ENCODE results near the gene SUSD6. TPM values are rescaled to one million over a fixed set of nuclear protein-coding genes. Genes with fewer than 3 reads are reported as not detected.

The SUSD6 gene
- polyA plus RNA-seq, 1 of the 3 experiments (the other 2 are of a cell fraction): 8.5 TPM

DNA sequence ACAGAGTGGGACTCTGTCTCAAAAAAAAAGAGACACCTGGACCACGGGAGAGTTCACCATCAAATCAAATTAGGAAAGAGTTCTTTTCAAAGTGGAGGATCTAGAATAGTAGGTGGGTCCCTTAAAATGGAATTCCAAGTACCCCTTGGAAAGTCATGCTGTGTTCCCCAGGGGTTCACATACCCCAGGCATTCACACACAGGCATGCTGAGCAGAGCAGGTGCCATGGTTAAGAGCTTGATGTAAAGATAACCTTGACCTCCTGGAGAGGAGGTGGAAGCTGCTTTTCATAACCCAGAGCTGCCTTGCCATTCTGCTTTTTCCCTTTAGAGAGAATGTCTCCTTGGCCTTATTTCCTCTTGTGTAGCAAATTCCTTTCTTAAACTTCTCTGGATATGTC lies 141.4 kb downstream of the SUSD6 start:
- CTCF ChIA-PET: no interaction called here
- Histone ChIP-seq H3F3A (replicated peaks; ENCODE audit: insufficient read depth) (no peaks in the 10 kb centered on the region), H3K4me3 (ENCODE audit: low read depth in 2 of 2, low read length in 1 of 2) (no peak overlapping the region), H4K20me1 (ENCODE audit: insufficient read depth) (no peaks in the 10 kb centered on the region), H3K79me2 (ENCODE audit: insufficient read depth) (no peaks in the 10 kb centered on the region), H3K9me3 (no peaks in the 10 kb centered on the region), H3K4me1 (ENCODE audit: control insufficient read depth in 1 of 2, insufficient read depth in 2 of 2, low read depth in 1 of 2, low read length in 1 of 2) (no peaks in the 10 kb centered on the region), H3K36me3 (replicated peaks in 1 of 2; ENCODE audit: control insufficient read depth in 1 of 2, insufficient read depth in 2 of 2, low read length in 1 of 2) (no peaks in the 10 kb centered on the region), H3K27me3 (ENCODE audit: insufficient read depth) (no peaks in the 10 kb centered on the region), H3K9me2 (no peaks in the 10 kb centered on the region), H2AFZ (ENCODE audit: low read depth) (no peak overlapping the region), H3K4me2 (no peak overlapping the region), H3K27ac (ENCODE audit: low read depth in 2 of 2, low read length in 1 of 2) (no peak overlapping the region), H3K9ac (no peak overlapping the region)
- DNase-seq: no peak
- TF ChIP-seq TEAD4 (IDR thresholded peaks at IDR 0.05; ENCODE audit: borderline replicate concordance, insufficient read depth) (no peak), RXRA (IDR thresholded peaks at IDR 0.05; ENCODE audit: borderline replicate concordance, low read depth) (no peak)
- TF ChIP-seq, protein P1, sequence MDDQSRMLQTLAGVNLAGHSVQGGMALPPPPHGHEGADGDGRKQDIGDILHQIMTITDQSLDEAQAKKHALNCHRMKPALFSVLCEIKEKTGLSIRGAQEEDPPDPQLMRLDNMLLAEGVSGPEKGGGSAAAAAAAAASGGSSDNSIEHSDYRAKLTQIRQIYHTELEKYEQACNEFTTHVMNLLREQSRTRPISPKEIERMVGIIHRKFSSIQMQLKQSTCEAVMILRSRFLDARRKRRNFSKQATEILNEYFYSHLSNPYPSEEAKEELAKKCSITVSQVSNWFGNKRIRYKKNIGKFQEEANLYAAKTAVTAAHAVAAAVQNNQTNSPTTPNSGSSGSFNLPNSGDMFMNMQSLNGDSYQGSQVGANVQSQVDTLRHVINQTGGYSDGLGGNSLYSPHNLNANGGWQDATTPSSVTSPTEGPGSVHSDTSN (IDR thresholded peaks at IDR 0.05): no peak
- POLR2A ChIA-PET: no interaction called here
- 0% methylated on average over 1 of the region's 1 CpG for WGBS (ENCODE audit: low lambda C conversion rate)

DNA sequence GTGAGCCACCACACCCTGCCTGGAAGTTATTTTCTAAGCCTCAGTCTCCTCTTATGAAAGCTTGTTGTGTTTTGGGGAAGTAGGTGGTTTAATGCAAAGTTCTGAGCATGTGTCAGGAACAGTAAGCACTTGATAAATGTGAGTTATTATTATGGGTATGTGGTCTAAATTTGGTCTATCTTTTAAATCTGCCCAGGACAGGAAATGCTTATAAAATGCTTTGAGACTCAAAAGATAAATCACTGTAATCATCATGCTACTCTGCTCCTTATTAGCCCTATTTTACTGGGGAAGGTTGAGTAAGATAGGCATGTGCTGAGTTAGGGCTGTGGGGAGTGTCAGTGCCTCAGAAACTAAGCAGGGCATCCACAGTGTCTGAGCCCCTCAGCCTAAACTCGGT lies 142.5 kb downstream of the SUSD6 start:
- DNase-seq: no peak
- no peaks in the 10 kb centered on the region for H3K27me3 ChIP-seq (ENCODE audit: insufficient read depth)
- H3K9me3 ChIP-seq: no peaks in the 10 kb centered on the region
- no peak overlapping the region for H3K27ac ChIP-seq (ENCODE audit: low read depth in 2 of 2, low read length in 1 of 2)
- H3K36me3 ChIP-seq (replicated peaks in 1 of 2; ENCODE audit: control insufficient read depth in 1 of 2, insufficient read depth in 2 of 2, low read length in 1 of 2): no peaks in the 10 kb centered on the region
- CTCF ChIA-PET: interaction anchor here (1.0 to 2.0 kb wide), 2 partner anchors 27 to 218 kb away, joined by 3 to 6 read pairs; no protein-coding TSS in a partner anchor
- POLR2A ChIA-PET: no interaction called here
- no peak overlapping the region for H2AFZ ChIP-seq (ENCODE audit: low read depth)
- WGBS (ENCODE audit: low lambda C conversion rate): 33% methylated on average over 1 of the region's 1 CpG
- H3K4me2 ChIP-seq: no peak overlapping the region
- H3K4me1 ChIP-seq (ENCODE audit: control insufficient read depth in 1 of 2, insufficient read depth in 2 of 2, low read depth in 1 of 2, low read length in 1 of 2): no peaks in the 10 kb centered on the region
- no peak overlapping the region for H3K4me3 ChIP-seq (ENCODE audit: low read depth in 2 of 2, low read length in 1 of 2)
- H3F3A ChIP-seq (replicated peaks; ENCODE audit: insufficient read depth): no peaks in the 10 kb centered on the region
- no peaks in the 10 kb centered on the region for H4K20me1 ChIP-seq (ENCODE audit: insufficient read depth)
- no peaks in the 10 kb centered on the region for H3K79me2 ChIP-seq (ENCODE audit: insufficient read depth)
- no peaks in the 10 kb centered on the region for H3K9me2 ChIP-seq
- TF ChIP-seq TCF12 (IDR thresholded peaks at IDR 0.05): no peak
- TF ChIP-seq, protein P2, sequence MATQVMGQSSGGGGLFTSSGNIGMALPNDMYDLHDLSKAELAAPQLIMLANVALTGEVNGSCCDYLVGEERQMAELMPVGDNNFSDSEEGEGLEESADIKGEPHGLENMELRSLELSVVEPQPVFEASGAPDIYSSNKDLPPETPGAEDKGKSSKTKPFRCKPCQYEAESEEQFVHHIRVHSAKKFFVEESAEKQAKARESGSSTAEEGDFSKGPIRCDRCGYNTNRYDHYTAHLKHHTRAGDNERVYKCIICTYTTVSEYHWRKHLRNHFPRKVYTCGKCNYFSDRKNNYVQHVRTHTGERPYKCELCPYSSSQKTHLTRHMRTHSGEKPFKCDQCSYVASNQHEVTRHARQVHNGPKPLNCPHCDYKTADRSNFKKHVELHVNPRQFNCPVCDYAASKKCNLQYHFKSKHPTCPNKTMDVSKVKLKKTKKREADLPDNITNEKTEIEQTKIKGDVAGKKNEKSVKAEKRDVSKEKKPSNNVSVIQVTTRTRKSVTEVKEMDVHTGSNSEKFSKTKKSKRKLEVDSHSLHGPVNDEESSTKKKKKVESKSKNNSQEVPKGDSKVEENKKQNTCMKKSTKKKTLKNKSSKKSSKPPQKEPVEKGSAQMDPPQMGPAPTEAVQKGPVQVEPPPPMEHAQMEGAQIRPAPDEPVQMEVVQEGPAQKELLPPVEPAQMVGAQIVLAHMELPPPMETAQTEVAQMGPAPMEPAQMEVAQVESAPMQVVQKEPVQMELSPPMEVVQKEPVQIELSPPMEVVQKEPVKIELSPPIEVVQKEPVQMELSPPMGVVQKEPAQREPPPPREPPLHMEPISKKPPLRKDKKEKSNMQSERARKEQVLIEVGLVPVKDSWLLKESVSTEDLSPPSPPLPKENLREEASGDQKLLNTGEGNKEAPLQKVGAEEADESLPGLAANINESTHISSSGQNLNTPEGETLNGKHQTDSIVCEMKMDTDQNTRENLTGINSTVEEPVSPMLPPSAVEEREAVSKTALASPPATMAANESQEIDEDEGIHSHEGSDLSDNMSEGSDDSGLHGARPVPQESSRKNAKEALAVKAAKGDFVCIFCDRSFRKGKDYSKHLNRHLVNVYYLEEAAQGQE (IDR thresholded peaks at IDR 0.05; ENCODE audit: low read depth, low read length): no peak
- TF ChIP-seq RAD21 (IDR thresholded peaks at IDR 0.05; ENCODE audit: low read length): no peak
- TF ChIP-seq, protein P3, sequence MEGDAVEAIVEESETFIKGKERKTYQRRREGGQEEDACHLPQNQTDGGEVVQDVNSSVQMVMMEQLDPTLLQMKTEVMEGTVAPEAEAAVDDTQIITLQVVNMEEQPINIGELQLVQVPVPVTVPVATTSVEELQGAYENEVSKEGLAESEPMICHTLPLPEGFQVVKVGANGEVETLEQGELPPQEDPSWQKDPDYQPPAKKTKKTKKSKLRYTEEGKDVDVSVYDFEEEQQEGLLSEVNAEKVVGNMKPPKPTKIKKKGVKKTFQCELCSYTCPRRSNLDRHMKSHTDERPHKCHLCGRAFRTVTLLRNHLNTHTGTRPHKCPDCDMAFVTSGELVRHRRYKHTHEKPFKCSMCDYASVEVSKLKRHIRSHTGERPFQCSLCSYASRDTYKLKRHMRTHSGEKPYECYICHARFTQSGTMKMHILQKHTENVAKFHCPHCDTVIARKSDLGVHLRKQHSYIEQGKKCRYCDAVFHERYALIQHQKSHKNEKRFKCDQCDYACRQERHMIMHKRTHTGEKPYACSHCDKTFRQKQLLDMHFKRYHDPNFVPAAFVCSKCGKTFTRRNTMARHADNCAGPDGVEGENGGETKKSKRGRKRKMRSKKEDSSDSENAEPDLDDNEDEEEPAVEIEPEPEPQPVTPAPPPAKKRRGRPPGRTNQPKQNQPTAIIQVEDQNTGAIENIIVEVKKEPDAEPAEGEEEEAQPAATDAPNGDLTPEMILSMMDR (IDR thresholded peaks at IDR 0.05): no peak
- TF ChIP-seq, protein P4, sequence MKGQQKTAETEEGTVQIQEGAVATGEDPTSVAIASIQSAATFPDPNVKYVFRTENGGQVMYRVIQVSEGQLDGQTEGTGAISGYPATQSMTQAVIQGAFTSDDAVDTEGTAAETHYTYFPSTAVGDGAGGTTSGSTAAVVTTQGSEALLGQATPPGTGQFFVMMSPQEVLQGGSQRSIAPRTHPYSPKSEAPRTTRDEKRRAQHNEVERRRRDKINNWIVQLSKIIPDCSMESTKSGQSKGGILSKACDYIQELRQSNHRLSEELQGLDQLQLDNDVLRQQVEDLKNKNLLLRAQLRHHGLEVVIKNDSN (IDR thresholded peaks at IDR 0.05; ENCODE audit: borderline replicate concordance, low read depth): no peak
- no peak for TF ChIP-seq MXI1 (IDR thresholded peaks at IDR 0.05; ENCODE audit: low read depth, low read length)
- TF ChIP-seq SIN3A (IDR thresholded peaks at IDR 0.05; ENCODE audit: borderline replicate concordance, low read depth, low read length): no peak
- TF ChIP-seq TEAD4 (IDR thresholded peaks at IDR 0.05; ENCODE audit: borderline replicate concordance, insufficient read depth): no peak
- TF ChIP-seq CHD2 (IDR thresholded peaks at IDR 0.05; ENCODE audit: low read length, partially characterized antibody): no peak
- TF ChIP-seq FOXM1 (IDR thresholded peaks at IDR 0.05; ENCODE audit: low read depth): no peak
- no peak overlapping the region for H3K9ac ChIP-seq
